ENCODE measurements around the gene CCL22. TPM values are rescaled to one million over a fixed set of nuclear protein-coding genes. Genes with fewer than 3 reads are reported as not detected.

The CCL22 gene
- total RNA-seq = 0.49 TPM

GRCh38 chr16:57358527-57359095 is at the start of gene CCL22:
CCL22 (plus strand) TSS chr16:57358783; CDS start chr16:57358817, 34 bp downstream.
- intact Hi-C loops (cut with DNase I) = loop anchor here (2.0 kb wide), 1 partner anchor 16 kb away; no protein-coding TSS in a partner anchor

GRCh38 chr16:57310801-57311200 is 47.8 kb upstream of the CCL22 start:
- intact Hi-C loops (cut with DNase I) = no loop called here
- H3K36me3 ChIP-seq = no peaks in the 10 kb centered on the region
- no peaks in the 10 kb centered on the region for H3K27me3 ChIP-seq
- H3K27ac ChIP-seq = no peak overlapping the region
- H3K4me1 ChIP-seq = peaks cover 4% of the 10 kb centered on the region
- H3K9me3 ChIP-seq = no peaks in the 10 kb centered on the region
- no peak for DNase-seq (ENCODE audit: extremely low spot score in 2 of 2)
- no peak overlapping the region for H3K4me3 ChIP-seq
- TF ChIP-seq CTCF (IDR thresholded peaks at IDR 0.05) (no peak), POLR2AphosphoS5 (IDR thresholded peaks at IDR 0.05; ENCODE audit: insufficient read depth in 1 of 2, low read depth in 1 of 2) (no peak), POLR2A (IDR thresholded peaks at IDR 0.05) (no peak)

More at GRCh38 chr16:57358527-57359095, at the start of gene CCL22:
- Histone ChIP-seq H3K27me3 (no peaks in the 10 kb centered on the region), H3K27ac (no peak within 1 kb of the TSS), H3K9me3 (no peaks in the 10 kb centered on the region), H3K36me3 (no peaks in the 10 kb centered on the region), H3K4me3 (no peak within 1 kb of the TSS), H3K4me1 (no peaks in the 10 kb centered on the region)
- no peak for TF ChIP-seq POLR2AphosphoS5 (IDR thresholded peaks at IDR 0.05; ENCODE audit: insufficient read depth in 1 of 2, low read depth in 1 of 2)
- TF ChIP-seq POLR2A (IDR thresholded peaks at IDR 0.05) = no peak
- no peak for TF ChIP-seq CTCF (IDR thresholded peaks at IDR 0.05)
- no peak for DNase-seq (ENCODE audit: extremely low spot score in 2 of 2)

- no peak for DNase-seq (ENCODE audit: extremely low spot score in 2 of 2)
- Histone ChIP-seq H3K4me1 (peaks cover 12% of the 10 kb centered on the region), H3K27ac (no peak overlapping the region), H3K4me3 (no peak overlapping the region), H3K36me3 (no peaks in the 10 kb centered on the region), H3K27me3 (no peaks in the 10 kb centered on the region), H3K9me3 (no peaks in the 10 kb centered on the region)
- TF ChIP-seq CTCF (IDR thresholded peaks at IDR 0.05) (no peak), POLR2A (IDR thresholded peaks at IDR 0.05) (no peak), POLR2AphosphoS5 (IDR thresholded peaks at IDR 0.05; ENCODE audit: insufficient read depth in 1 of 2, low read depth in 1 of 2) (no peak)
- intact Hi-C loops (cut with DNase I) = no loop called here
These were observed 45.1 kb upstream of the CCL22 start for GRCh38 chr16:57313509-57313908.

GRCh38 chr16:57314161-57314785 is 44.3 kb upstream of the CCL22 start:
- intact Hi-C loops (cut with DNase I) = no loop called here
- no peak for DNase-seq (ENCODE audit: extremely low spot score in 2 of 2)
- Histone ChIP-seq H3K36me3 (no peaks in the 10 kb centered on the region), H3K4me3 (no peak overlapping the region), H3K9me3 (no peaks in the 10 kb centered on the region), H3K27me3 (no peaks in the 10 kb centered on the region), H3K27ac (no peak overlapping the region), H3K4me1 (peaks cover 12% of the 10 kb centered on the region)
- no peak for TF ChIP-seq CTCF (IDR thresholded peaks at IDR 0.05)
- TF ChIP-seq POLR2AphosphoS5 (IDR thresholded peaks at IDR 0.05; ENCODE audit: insufficient read depth in 1 of 2, low read depth in 1 of 2) = no peak
- no peak for TF ChIP-seq POLR2A (IDR thresholded peaks at IDR 0.05)

GRCh38 chr16:57315416-57315815 is 43.2 kb upstream of the CCL22 start:
- H3K27ac ChIP-seq = no peak overlapping the region
- H3K4me3 ChIP-seq = no peak overlapping the region
- no peaks in the 10 kb centered on the region for H3K36me3 ChIP-seq
- no peaks in the 10 kb centered on the region for H3K27me3 ChIP-seq
- intact Hi-C loops (cut with DNase I) = no loop called here
- H3K4me1 ChIP-seq = peaks cover 12% of the 10 kb centered on the region
- no peak for TF ChIP-seq POLR2A (IDR thresholded peaks at IDR 0.05)
- TF ChIP-seq CTCF (IDR thresholded peaks at IDR 0.05) = no peak
- no peak for TF ChIP-seq POLR2AphosphoS5 (IDR thresholded peaks at IDR 0.05; ENCODE audit: insufficient read depth in 1 of 2, low read depth in 1 of 2)
- no peaks in the 10 kb centered on the region for H3K9me3 ChIP-seq
- no peak for DNase-seq (ENCODE audit: extremely low spot score in 2 of 2)
